Adipocyte (in vitro differentiated cells): ENCODE results near the gene PSMD8.

Source experiments
- DNase-seq: peaks from one replicate; pipeline ENCODE4 v3.0.0-alpha.2; 2015; ENCODE audit warnings: low read depth
- H3K27me3 ChIP-seq: replicated peaks from 2 replicates; pipeline ENCODE4 v1.7.0; 2013; ENCODE audit warnings: mild to moderate bottlenecking, low read length, moderate library complexity; ENCODE audit not compliant: control insufficient read depth, insufficient read depth
- H3K36me3 ChIP-seq: 2 replicates; pipeline ENCODE4 v1.7.0; 2013; ENCODE audit warnings: low read length, mild to moderate bottlenecking, moderate library complexity; ENCODE audit not compliant: control insufficient read depth, insufficient read depth, severe bottlenecking
- H3K4me1 ChIP-seq: 2 replicates; pipeline ENCODE4 v1.7.0; 2013; ENCODE audit warnings: mild to moderate bottlenecking, low read length, moderate library complexity; ENCODE audit not compliant: control insufficient read depth, insufficient read depth
- H3K4me3 ChIP-seq: 2 replicates; pipeline ENCODE4 v1.7.0; 2013; ENCODE audit warnings: mild to moderate bottlenecking, low read length, moderate library complexity
- H3K9ac ChIP-seq: 2 replicates; pipeline ENCODE4 v1.7.0; 2013; ENCODE audit warnings: mild to moderate bottlenecking, low read length, moderate library complexity
- H3K9me3 ChIP-seq: 2 replicates; pipeline ENCODE4 v1.7.0; 2013; ENCODE audit warnings: mild to moderate bottlenecking, low read length, moderate library complexity; ENCODE audit not compliant: control insufficient read depth

Gene PSMD8

GRCh38 chr19:38383184-38383583 lies 8.8 kb downstream of the PSMD8 start:
- Histone ChIP-seq H3K4me1 (peaks cover 12% of the 10 kb centered on the region), H3K27me3 (no peaks in the 10 kb centered on the region), H3K4me3 (no peak overlapping the region), H3K9ac (no peak overlapping the region), H3K36me3 (peaks cover 62% of the 10 kb centered on the region), H3K9me3 (no peaks in the 10 kb centered on the region)
- DNase-seq, result no peak

GRCh38 chr19:38383743-38384142 lies 9.4 kb downstream of the PSMD8 start:
- peaks cover 58% of the 10 kb centered on the region for H3K36me3 ChIP-seq
- no peak overlapping the region for H3K9ac ChIP-seq
- no peaks in the 10 kb centered on the region for H3K9me3 ChIP-seq
- H3K4me1 ChIP-seq, result peaks cover 15% of the 10 kb centered on the region
- no peaks in the 10 kb centered on the region for H3K27me3 ChIP-seq
- no peak for DNase-seq
- H3K4me3 ChIP-seq, result no peak overlapping the region

GRCh38 chr19:38384209-38385027 lies 10.0 kb downstream of the PSMD8 start:
- Histone ChIP-seq H3K9me3 (no peaks in the 10 kb centered on the region), H3K9ac (no peak overlapping the region), H3K36me3 (peaks cover 51% of the 10 kb centered on the region), H3K4me1 (peaks cover 19% of the 10 kb centered on the region), H3K4me3 (no peak overlapping the region), H3K27me3 (no peaks in the 10 kb centered on the region)
- peak; percentile 44 for DNase-seq

GRCh38 chr19:38385057-38385803 lies 10.9 kb downstream of the PSMD8 start:
- H3K9ac ChIP-seq, result no peak overlapping the region
- no peak for DNase-seq
- H3K36me3 ChIP-seq, result peaks cover 45% of the 10 kb centered on the region
- no peaks in the 10 kb centered on the region for H3K27me3 ChIP-seq
- no peak overlapping the region for H3K4me3 ChIP-seq
- peaks cover 19% of the 10 kb centered on the region for H3K4me1 ChIP-seq
- H3K9me3 ChIP-seq, result no peaks in the 10 kb centered on the region

GRCh38 chr19:38385804-38386257 lies 11.5 kb downstream of the PSMD8 start:
- Histone ChIP-seq H3K9me3 (no peaks in the 10 kb centered on the region), H3K4me3 (no peak overlapping the region), H3K36me3 (peaks cover 39% of the 10 kb centered on the region), H3K9ac (no peak overlapping the region), H3K27me3 (no peaks in the 10 kb centered on the region), H3K4me1 (peaks cover 19% of the 10 kb centered on the region)
- DNase-seq, result no peak

GRCh38 chr19:38386300-38386970 lies 12.1 kb downstream of the PSMD8 start:
- peaks cover 33% of the 10 kb centered on the region for H3K36me3 ChIP-seq
- no peaks in the 10 kb centered on the region for H3K9me3 ChIP-seq
- no peaks in the 10 kb centered on the region for H3K27me3 ChIP-seq
- DNase-seq, result no peak
- peaks cover 19% of the 10 kb centered on the region for H3K4me1 ChIP-seq
- H3K9ac ChIP-seq, result no peak overlapping the region
- H3K4me3 ChIP-seq, result no peak overlapping the region

GRCh38 chr19:38386971-38387549 lies 12.7 kb downstream of the PSMD8 start:
- Histone ChIP-seq H3K36me3 (peaks cover 27% of the 10 kb centered on the region), H3K4me3 (peak overlapping the region; percentile 76), H3K4me1 (peaks cover 19% of the 10 kb centered on the region), H3K9ac (peak overlapping the region; percentile 60), H3K27me3 (no peaks in the 10 kb centered on the region), H3K9me3 (no peaks in the 10 kb centered on the region)
- no peak for DNase-seq

GRCh38 chr19:38387550-38388348 lies 13.4 kb downstream of the PSMD8 start, which contains the start of gene GGN:
TSS of gene GGN (minus strand) at chr19:38388034. CDS start at chr19:38387261, 773 bp downstream.
- no peaks in the 10 kb centered on the region for H3K27me3 ChIP-seq
- H3K9me3 ChIP-seq, result no peaks in the 10 kb centered on the region
- H3K9ac ChIP-seq, result peak within 1 kb of the TSS; percentile 60
- H3K36me3 ChIP-seq, result peaks cover 20% of the 10 kb centered on the region
- DNase-seq, result peak; percentile 96
- peak within 1 kb of the TSS; percentile 76 for H3K4me3 ChIP-seq
- H3K4me1 ChIP-seq, result peaks cover 19% of the 10 kb centered on the region

- Histone ChIP-seq H3K9me3 (no peaks in the 10 kb centered on the region), H3K27me3 (no peaks in the 10 kb centered on the region), H3K4me1 (peaks cover 19% of the 10 kb centered on the region), H3K9ac (peak within 1 kb of the TSS; percentile 54), H3K36me3 (peaks cover 12% of the 10 kb centered on the region), H3K4me3 (peak within 1 kb of the TSS; percentile 76)
- peak; percentile 73 for DNase-seq
Observed at GRCh38 chr19:38388349-38389100, 14.2 kb downstream of the PSMD8 start, which contains the start of gene SPRED3. TSS of gene SPRED3 (plus strand) at chr19:38388697. CDS start at chr19:38390303, 1,606 bp downstream.
